ENCODE results near the gene SRGAP2B. TPM values are rescaled to one million over a fixed set of nuclear protein-coding genes. Genes with fewer than 3 reads are reported as not detected.
"Not testable (repeated sequence)": the region's sequence is repeated elsewhere in the genome, so short reads cannot be mapped to it uniquely, and the experiment has no call there.

The SRGAP2B gene
- polyA plus RNA-seq, 1 donor from 2014 or later, result 2.5 TPM

DNA sequence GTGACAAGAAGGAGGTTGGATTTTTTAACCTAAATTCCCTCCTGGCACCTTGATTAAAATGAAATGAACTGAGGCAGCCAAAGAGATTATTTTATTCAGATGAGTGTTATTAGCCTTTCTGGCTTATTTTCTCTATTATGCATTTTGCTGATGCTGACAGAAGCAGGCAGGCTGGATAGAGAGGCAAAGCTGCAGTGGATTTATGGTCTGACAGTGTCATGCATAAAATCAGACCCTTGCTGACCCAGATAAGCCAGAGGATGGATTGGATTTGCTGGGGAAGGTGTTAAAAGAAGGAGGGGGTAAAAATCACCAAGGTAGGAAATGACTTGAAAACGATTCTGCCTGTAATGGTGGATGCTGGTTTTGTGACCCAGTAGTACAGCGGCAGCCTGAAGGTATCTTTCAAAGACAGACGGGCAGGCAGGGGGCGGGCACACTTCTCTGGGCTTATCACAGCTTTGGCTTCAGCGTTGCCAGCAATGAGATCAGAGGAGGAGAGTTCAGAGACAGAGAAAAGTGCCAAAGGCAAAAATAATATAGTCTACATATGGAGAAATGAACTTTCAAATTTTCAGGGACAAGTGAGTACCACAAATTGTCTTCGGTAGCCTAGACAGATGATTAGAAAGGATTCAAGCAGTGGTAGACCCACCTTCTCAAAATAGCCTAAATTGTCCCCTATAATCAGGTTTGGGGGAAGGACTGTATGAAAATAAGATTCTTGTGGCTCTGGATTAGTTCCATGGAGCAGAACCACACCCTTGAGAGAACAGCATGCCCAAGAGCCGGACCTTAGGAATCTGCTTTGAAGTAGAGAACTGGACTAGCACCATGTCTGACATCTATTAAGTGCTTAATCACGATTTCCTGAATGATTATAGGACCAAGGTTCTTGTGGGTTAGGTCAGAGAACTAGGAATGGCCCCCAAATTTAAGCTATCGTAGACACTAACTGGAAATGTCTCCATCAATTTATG lies 133.2 kb downstream of the SRGAP2B start:
- not testable (repeated sequence) for H3K9me3 Mint-ChIP-seq, H3K27me3 Mint-ChIP-seq, H3K4me1 Mint-ChIP-seq, H3K4me3 Mint-ChIP-seq, H3K36me3 Mint-ChIP-seq, H3K27ac Mint-ChIP-seq

DNA sequence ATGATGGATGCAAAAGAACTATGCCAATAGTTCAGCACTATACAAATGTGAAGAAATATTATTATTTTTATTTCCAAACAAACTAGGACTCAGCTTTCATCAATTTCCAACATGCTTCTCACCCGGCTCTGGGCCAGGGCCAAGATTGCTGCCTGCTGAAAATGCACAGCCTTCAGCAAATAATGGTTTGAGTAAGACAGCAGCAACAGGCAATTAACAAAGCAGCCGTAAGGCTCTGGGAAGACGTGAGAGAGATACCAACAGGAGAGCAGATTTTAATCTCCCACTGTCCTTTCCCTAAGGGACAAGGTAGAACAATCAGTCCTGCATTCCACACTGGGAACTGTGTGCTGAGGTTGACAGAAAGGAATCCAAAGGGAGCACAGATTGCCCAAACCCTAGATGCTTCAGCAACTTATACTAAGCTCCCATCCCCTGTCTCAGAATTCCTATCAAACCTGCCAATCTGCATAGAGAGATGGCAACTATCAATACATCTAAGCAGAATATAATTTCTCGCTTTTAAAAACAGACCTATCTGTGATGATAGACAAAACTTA lies 134.1 kb downstream of the SRGAP2B start:
- H3K9me3 Mint-ChIP-seq, H3K4me3 Mint-ChIP-seq, H3K4me1 Mint-ChIP-seq, H3K27me3 Mint-ChIP-seq, H3K36me3 Mint-ChIP-seq, H3K27ac Mint-ChIP-seq: not testable (repeated sequence)

DNA sequence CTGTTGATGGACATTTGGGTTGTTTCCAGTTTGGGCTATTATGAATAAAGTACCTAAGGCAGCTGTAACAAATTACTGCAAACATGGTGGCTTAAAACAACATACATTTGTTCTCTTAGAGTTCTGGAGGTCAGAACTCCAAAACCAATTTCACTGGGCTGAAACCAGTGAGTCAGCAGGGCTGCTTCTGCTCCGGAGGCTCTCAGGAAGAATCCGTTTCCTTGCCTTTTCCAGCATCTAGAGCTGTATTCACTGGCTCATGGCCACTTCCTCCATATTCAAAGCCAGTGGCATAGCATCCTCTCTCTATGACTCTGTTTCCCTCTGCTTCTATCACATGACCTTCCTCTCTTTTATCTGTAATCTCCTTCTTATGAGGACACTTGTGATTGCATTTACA lies 146.7 kb downstream of the SRGAP2B start:
- not testable (repeated sequence) for H3K27ac Mint-ChIP-seq, H3K36me3 Mint-ChIP-seq, H3K9me3 Mint-ChIP-seq

DNA sequence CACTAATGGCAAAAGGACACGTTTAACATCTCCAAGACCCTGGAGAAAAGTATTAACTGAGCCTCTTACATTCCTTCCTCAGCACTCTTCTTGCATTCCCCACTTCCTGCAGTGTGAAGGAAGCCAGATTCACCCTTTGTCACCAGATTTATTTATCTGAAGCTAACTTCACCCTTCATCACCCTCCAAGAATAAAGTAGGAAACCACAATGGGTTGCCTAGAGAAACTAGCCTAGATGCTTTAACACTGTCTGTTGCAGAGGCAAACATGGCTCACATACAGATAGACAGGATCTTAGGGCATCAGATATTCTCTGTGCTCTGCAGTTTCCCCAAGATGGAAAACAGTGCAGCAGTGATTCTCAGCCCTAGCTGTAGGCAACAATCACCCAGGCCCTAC lies 147.6 kb downstream of the SRGAP2B start:
- H3K4me3 Mint-ChIP-seq, H3K27me3 Mint-ChIP-seq: not testable (repeated sequence)

More for the DNA sequence above, 146.7 kb downstream of the SRGAP2B start:
- not testable (repeated sequence) for H3K4me1 Mint-ChIP-seq, H3K4me3 Mint-ChIP-seq, H3K27me3 Mint-ChIP-seq

DNA sequence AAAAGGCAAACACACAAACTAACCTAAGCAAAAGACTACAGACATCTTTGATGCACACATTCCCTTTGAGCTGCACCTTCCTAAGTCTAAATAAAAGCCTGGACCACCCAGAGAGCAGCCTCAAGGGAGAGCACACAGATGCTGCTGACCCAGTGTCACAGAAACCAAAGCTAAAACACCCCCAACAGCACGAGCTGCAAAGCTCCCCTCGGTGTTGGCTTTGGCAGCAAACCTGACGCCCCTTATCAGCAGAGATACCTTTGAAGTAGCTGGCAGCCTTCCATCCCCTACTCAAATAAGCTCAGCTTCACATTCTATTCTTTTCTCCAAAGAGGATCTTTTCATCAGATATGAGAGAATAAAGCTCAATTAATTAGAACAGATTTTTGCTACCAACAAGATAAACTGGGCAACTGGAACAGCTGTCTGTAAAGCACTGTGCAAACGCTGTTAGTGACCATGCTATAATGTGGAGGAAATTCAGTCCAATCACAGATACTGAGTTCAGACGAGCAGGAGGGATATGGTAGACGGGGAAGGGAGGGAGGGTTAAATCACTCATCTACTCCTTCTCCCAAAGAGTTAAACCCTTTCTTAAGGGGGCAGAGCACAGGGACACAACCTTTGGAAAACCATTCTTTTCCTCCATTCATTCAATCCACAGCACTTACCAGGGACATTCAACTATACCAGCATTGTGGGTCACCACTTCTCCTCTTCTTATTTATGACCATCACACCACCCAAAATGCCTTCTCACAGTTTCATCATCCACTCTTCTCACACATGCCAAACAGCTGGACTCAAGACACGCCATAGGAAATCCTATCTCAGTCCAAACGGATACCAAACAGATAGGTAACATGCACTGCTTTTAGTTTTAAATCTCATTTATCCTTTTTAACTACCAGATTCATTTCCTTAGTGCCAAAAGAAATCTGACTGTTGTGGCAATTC lies 148.3 kb downstream of the SRGAP2B start:
- H3K4me3 Mint-ChIP-seq, H3K36me3 Mint-ChIP-seq, H3K4me1 Mint-ChIP-seq, H3K27me3 Mint-ChIP-seq, H3K27ac Mint-ChIP-seq, H3K9me3 Mint-ChIP-seq: not testable (repeated sequence)

More for the DNA sequence above, 147.6 kb downstream of the SRGAP2B start:
- H3K36me3 Mint-ChIP-seq, H3K27ac Mint-ChIP-seq, H3K4me1 Mint-ChIP-seq, H3K9me3 Mint-ChIP-seq: not testable (repeated sequence)

DNA sequence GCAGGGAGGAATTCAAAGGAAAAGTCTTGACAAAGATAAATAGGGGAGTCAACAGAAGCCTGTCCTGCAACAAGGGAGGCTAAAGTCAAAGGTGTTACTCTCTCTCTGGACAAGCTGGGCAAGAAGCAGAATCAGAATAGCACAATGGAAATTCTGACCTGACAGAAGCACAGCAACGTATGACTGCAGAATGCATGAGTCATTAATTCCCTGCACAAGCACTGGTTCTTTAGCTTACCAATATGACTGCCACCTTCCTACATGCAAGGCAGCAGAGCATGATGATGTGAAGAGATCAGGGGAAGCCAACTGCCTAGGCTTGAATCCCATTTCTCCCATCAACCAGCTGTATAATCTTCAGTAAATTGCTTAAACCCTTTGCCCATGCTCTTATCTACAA lies 153.4 kb downstream of the SRGAP2B start:
- not testable (repeated sequence) for H3K9me3 Mint-ChIP-seq, H3K4me3 Mint-ChIP-seq, H3K27me3 Mint-ChIP-seq, H3K4me1 Mint-ChIP-seq, H3K36me3 Mint-ChIP-seq, H3K27ac Mint-ChIP-seq

DNA sequence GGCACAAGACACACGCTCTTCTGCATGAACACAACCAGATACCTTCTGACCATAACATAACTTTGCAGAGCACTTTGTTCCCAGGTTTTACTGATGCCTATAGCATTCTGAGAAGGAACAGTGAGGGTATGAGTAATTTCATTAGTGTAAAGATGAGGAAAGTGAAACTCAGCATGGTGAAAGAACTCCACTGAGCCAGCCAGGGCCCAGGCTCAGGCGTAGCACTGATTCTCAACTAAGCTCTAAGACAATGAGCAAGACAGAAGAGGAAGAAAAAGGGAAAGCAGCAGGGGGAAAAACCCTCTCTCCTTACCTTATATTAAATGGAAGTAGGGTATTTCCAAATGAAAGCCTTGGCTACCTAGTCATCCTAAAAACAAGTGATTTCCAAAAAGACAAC lies 155.1 kb downstream of the SRGAP2B start:
- H3K4me3 Mint-ChIP-seq, H3K27me3 Mint-ChIP-seq, H3K4me1 Mint-ChIP-seq, H3K9me3 Mint-ChIP-seq, H3K36me3 Mint-ChIP-seq, H3K27ac Mint-ChIP-seq: not testable (repeated sequence)

DNA sequence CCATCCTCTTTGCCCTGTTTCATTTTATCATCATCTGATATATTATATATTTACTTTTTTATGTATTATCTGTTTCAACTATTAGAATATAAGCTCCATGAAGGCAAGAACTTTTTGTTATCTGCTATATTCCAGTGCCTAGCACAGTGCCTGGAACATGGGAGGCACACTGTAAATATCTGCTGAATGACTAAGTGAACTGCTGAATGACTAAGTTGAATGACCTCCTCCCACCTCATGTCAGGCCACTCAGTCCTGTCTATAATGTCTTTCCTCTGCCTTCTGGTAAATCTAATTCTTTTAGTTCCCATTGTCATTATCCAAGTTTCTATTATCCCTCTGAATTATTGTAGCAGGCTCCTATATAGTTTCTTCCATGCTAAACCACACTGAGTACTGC lies 156.5 kb downstream of the SRGAP2B start:
- not testable (repeated sequence) for H3K4me1 Mint-ChIP-seq, H3K27ac Mint-ChIP-seq, H3K36me3 Mint-ChIP-seq, H3K27me3 Mint-ChIP-seq, H3K9me3 Mint-ChIP-seq, H3K4me3 Mint-ChIP-seq

DNA sequence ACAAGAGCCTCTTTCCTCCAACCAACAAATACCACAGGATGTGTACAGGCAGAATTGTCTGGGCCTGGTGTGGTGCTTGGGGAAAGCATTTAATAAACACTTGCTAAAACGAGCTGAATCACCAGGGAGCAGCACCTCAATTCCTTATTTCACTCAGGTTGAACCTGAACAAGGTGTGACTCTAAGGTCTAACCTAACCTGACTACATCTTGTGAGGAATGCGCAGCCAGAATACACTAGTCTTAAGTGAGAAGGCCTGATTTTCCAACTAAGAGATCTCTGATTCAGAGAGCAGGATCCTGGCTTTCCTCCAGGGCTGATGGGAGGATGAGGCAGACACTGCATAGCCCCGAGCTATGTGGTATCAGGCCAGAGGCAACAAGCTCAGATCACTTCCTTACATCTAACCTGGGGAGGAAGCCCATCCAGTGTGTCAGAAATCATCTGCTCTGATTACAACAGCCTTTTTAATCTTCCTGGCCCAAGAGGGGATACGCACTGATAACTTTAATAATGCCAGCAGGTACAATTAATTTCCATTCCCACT lies 158.9 kb downstream of the SRGAP2B start:
- not testable (repeated sequence) for H3K4me3 Mint-ChIP-seq, H3K36me3 Mint-ChIP-seq, H3K4me1 Mint-ChIP-seq, H3K27ac Mint-ChIP-seq, H3K9me3 Mint-ChIP-seq, H3K27me3 Mint-ChIP-seq

DNA sequence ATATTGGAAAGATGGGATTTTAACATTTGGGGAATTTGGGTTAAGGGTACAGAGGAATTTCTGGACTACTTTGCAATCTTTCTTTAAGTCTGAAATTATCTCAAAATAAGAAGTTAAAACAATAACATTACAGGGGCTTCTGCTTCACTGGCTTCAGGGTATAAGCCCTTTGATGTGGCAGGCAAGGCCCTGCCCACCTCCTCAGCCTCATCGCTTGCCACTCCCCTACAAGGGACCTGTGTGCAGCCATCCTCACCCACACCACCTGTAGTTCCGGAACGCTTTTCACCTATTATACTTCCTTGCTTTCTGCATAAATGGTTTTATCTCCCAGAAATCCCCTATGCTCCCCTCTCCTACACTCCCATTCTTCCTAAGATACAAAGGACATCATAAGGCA lies 159.8 kb downstream of the SRGAP2B start:
- not testable (repeated sequence) for H3K27ac Mint-ChIP-seq, H3K4me1 Mint-ChIP-seq, H3K9me3 Mint-ChIP-seq, H3K27me3 Mint-ChIP-seq, H3K4me3 Mint-ChIP-seq, H3K36me3 Mint-ChIP-seq

DNA sequence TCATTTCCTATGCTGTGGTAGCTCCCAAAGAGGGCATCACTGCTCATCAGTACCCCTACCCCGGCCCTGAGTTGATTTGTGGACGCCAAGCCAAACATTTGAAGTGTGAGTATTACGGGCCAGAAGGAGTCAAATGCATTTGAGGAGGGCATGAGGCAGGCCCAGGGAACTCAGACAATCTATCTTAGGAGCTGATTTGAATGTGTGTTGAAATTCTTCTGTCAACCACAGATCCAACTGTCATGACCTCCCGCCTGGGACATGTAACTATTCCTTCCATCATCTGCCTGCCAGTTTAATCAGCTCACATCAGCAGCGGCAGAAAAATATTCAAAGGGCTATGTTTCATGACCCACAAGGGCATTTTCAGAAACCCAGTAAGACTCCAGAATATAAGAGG lies 162.1 kb downstream of the SRGAP2B start:
- not testable (repeated sequence) for H3K4me1 Mint-ChIP-seq

DNA sequence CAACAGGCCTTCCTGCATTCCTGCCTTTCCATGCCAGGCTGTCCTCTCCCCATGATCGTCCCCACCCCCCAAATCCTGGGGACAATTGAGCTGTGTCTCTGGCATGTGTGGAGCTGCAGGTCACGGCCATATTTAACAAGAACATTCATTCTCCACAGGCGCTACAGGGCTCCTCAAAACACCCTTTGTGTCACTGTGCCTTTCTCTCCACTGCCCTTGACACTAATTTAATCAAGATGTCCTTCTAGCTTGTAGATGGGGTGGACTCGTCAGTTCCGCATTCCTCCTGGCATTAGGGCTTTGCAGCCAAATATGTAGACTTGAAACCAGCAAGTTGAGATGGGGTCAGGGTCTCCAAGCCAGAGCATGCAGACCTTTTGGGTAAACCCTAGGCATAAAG lies 163.0 kb downstream of the SRGAP2B start:
- H3K27me3 Mint-ChIP-seq, H3K27ac Mint-ChIP-seq, H3K9me3 Mint-ChIP-seq, H3K36me3 Mint-ChIP-seq, H3K4me3 Mint-ChIP-seq, H3K4me1 Mint-ChIP-seq: not testable (repeated sequence)

More for the DNA sequence above, 162.1 kb downstream of the SRGAP2B start:
- H3K4me3 Mint-ChIP-seq, H3K36me3 Mint-ChIP-seq, H3K27ac Mint-ChIP-seq, H3K9me3 Mint-ChIP-seq, H3K27me3 Mint-ChIP-seq: not testable (repeated sequence)

DNA sequence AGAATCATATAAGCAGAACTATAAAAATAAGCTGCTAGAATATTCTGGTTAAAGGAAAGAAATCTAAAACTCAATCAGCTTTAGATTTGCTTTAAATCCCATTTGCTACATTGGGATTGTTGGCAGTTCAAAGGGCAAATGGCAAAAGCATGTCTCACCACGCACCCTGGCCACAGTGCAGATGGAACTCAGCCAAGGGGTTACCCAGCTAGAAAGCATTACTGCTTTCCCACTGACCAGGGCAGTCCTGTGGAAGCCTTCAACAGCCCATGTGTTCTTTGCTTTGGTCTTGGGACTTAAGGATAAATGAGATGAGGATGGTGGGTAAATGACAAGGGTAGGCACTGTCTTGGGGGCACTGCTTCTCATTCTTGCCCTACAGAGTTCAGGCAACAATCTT lies 163.6 kb downstream of the SRGAP2B start:
- not testable (repeated sequence) for H3K27me3 Mint-ChIP-seq, H3K4me1 Mint-ChIP-seq, H3K4me3 Mint-ChIP-seq, H3K9me3 Mint-ChIP-seq, H3K36me3 Mint-ChIP-seq, H3K27ac Mint-ChIP-seq

DNA sequence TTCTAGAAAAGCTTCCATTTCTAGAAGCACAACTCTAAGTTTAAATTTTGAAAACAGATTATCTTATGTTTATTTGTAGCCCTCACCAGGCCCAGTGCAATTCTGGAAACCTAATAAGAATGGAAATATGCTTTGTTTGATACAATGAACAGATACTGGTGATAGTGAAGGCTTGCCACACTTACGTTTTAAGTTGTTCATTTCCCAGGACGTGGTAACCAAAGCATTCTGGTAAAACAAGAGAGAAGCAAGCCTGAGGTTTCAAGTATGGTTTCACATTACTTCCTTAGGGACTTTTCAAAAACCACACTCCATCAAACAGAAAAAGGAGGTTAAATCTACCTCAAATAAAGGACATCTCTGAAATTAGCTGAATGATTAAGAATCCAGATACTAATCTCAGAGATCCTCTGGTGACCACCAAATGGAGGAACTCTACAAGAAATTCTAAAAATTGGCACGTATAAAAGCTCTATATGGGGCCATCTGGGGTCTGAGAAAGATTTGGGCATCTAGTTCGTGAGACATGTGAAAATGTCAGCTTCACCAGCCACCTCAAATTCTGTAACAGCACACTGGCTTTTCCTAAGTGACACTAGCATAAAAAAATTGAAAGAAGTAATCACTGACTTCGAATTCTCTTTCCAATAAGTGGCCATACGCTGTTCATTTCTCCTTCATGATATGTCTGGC lies 164.9 kb downstream of the SRGAP2B start:
- not testable (repeated sequence) for H3K4me3 Mint-ChIP-seq, H3K9me3 Mint-ChIP-seq, H3K36me3 Mint-ChIP-seq, H3K4me1 Mint-ChIP-seq, H3K27me3 Mint-ChIP-seq, H3K27ac Mint-ChIP-seq

DNA sequence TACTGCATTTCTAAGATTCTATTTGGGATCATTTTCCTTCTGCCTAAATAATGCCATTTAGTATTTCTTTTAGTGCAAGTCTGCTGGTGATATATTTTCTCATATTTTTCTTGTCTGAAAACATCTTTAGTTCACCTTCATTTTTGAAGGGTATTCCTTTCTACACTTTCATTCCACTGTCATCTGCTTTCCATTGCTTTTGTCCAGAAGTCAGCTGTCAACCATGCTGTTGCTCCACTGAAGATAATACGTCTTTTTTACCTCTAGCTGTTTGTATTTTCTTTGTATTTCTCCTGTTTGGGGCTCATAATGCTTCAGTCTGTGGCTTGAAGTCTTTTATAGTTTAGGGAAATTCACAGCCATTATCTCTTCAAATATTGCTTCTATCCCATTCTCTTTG lies 167.8 kb downstream of the SRGAP2B start:
- not testable (repeated sequence) for H3K36me3 Mint-ChIP-seq, H3K27me3 Mint-ChIP-seq, H3K27ac Mint-ChIP-seq, H3K9me3 Mint-ChIP-seq, H3K4me1 Mint-ChIP-seq, H3K4me3 Mint-ChIP-seq
